Islet of Langerhans (tissue), 1 donor: ENCODE data around the gene MRPS34.
"Not testable (repeated sequence)": the region's sequence is repeated elsewhere in the genome, so short reads cannot be mapped to it uniquely, and the experiment has no call there.

Experiments
- FAIRE-seq: peaks from one replicate; lab custom pipeline; 2011; peaks lifted over from hg19 to GRCh38; lab: Jason Lieb, UNC

MRPS34 gene

DNA sequence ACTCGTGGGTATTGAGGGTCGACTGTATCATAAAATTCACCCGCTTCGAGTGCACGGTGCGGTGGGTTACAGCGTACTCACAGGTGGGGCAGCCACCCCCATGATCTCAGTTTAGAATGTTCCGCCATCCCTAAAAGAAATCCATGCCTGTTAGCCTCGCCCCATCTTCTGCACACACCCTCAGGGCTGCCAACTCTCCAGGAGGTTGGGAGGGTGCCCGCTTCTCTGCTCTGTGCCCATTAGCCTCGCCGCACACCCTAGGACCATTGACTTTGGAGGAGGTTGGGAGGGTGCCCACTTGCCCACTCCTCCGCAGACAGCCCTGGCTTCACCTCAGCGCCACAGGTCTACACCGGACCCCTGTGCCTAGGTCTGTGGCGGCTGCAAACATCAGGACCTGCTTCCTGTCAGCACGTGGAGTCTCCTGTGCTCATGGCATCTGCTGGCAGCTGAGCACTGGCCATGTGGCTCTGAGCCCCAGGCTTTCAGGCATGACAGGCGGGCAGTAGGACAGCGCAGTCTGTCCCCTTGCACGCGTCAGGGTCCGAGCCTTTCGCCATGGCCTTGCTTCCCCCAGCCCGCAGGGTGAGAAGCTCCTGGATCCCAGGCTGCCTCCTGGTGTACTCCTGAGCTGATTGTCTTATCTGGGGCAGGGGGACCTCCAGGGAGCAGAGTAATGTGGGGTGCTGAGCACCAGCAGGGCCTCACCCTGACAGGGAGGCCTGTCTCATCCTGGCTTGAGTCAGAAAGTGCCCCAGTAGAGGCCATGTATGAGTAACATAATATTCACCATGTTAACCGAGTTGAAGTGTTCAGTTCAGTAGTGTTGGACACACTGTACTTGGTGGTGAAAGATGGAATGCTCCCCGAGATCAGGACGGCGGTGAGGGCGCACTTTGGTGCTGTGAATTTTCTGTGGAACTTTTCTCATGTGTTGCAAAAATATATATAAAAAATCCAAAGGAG, 23.5 kb downstream of the MRPS34 start:
- FAIRE-seq, result no peak

DNA sequence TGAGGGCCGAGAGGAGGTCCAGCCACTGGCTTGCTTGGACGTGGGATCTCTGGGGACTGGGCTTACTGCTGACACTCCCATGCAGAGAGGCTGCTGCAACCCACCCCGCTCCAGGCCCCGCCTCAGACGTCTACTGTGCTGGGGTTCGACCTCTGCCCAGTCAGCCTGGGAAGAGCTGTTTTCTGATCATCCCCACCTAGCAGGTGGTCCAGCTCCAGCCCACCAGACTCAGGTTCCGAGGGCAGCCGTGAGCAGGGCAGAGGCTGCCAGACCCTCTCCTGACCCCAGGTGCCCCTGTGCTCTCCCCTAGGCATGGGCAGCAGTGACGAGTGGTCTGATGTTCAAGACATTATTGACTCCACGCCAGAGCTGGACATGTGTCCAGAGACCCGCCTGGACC, 25.0 kb downstream of the MRPS34 start:
- FAIRE-seq, result no peak

DNA sequence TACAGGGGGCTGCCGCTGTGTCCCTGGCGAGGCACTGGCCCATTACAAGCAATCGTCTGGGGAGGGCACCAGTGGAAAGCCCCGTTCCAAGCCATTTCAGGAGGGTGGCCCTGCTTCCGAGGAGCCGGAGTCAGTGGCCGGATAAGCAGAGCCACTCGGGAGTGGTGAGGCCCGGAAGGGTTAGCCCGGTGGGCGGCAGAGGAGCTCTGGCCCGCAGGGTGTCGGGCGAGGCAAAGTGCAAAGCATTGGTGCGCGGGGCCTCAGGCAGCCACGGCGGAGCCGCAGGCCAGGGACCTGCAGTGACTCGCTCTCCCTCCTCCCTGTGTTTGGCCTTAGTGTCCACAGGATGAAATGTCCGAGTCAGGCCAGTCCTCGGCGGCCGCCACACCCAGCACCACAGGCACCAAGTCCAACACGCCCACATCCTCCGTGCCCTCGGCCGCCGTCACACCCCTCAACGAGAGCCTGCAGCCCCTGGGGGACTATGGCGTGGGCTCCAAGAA, 26.2 kb downstream of the MRPS34 start:
- FAIRE-seq, result no peak

DNA sequence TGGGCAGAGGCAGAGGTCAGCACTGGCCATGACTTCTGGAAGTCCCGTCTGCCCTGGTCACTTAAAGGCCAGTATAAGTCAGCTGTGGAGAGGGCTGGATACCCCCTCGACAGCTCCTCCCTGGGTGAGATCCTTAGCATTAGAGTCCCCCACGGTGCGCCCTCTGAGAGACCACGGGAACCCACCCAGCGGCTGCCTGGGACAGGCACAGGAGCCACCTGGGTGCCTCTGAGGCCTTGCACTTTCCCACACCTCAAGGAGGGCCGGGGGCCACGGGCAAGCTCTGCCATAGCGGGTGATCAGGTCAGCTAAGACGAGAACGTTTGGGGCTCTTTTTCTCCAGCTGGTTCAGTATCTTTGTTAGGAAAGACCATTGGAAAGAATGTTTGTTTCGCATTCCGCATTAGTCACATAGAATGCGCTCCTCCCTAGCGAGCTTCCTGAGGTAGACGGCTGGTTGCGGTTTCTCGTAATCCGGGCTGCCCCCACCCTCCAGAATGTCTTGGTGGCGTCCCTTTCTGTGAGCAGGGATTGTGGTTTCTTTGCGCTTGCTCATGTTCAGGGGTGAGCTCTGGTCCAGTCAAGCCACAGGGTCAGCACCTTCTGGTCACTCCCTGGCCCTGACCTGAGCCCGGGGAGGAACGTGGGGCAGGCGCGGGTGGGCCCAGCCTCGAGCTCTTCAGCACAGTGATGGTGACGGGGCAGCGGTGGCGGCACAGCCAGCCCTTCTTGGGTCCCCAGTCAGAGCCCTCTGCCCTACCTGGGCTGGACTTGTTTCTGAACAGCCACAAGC, 26.8 kb downstream of the MRPS34 start:
- FAIRE-seq, result no peak

DNA sequence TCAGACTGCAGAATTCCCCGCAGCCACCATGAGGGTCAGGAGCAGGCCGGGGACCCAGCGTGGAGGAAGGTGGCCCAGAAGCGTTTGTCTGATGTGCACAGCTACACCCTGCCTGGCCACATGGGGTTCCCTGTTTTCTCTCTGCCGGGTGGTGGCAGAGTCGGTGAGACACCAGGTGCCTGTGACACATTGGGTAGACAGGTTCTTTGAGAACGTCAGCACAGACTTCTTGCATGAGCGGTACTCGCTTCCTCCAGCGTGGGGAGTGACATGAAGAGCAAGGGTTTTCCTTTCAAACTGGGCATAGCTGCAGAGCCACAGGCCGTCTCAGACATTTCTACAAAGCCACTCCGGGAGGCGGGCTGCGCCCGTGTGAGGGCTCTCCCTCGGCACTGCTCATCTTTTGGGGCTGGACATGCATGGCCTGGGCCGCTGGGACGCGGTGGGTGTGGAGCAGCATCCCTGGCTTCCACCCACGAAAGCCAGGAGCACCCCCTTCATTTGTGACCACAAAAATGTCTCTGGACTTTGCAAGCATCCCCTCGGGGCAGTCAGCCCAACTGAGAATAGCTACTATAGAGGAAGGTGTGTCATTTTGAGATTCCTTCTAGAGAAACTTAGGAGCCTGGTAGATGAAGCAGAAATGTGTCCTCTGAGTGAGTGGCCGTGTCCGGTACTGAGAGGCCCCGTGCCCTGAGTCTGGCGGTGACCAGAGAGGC, 27.6 kb downstream of the MRPS34 start:
- no peak for FAIRE-seq

DNA sequence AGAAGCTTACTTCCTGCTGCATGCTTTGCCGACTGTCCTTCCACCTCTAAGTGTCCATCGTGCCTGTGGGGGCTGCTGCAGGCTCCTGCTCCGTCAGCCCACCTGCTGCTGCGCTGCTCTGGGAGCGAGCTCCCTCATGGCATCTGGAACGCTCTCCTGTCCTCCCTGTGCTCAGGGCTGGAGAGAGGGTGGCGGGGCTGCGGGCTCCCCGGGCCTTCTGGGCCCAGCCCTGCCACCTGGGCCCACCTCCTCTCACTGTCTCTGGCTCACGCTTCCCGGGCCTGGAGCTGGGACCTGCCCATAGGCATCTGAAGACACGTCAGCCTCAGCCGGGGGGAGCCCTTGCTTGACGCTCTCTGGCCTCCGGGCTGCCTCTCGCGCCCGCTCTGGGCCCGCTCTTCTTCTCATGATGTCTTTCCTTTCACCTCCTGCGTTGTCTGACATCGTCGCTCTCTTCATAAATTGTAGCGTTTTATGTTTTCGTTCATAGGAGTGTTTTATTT, 28.5 kb downstream of the MRPS34 start:
- FAIRE-seq, result no peak

DNA sequence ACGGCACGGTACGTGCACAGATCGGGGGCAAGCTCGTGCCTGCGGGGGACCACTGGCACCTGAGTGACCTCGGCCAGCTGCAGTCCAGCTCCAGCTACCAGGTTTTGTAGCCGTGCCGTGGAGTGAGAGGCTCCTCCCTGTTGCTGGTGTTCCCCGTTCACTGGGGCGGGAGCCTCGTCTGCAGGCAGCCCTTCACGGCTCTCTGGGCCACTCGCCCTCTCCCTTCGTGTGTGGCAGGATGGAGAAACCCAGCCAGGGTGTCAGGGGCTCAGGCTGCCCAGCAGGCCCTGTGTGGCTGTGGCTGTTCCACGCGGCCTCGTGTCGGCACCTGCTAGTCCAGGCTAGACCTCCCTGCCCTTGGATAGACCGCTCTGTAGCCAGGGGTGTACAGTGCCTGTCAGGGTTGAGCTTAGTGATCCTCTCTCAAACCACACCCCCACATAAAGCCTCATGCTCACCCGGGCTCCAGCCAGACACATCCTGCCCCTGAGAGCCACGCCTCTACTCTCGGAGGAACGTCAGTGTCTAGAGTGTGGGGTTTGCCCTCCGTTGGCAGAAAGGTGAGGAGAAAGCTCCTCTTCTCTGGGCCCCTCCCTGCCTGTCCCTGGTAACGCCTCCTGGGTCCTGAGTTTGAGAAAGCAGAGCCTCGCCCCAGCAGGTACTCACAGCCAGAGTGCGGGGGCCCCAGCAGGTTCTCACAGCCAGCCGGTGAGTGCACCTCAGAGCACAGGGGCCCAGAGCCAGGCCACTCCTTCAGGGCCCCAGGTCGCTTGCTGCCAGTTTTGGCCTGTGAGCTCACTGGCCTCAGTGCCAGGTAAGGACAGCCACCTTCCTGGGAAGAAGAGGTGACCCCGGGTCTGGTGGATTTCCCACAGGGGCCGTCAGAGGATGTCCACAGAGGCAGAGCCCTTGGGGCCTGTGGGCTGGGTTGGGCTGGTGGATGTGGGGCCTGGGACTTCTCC, 29.3 kb downstream of the MRPS34 start:
- no peak for FAIRE-seq

DNA sequence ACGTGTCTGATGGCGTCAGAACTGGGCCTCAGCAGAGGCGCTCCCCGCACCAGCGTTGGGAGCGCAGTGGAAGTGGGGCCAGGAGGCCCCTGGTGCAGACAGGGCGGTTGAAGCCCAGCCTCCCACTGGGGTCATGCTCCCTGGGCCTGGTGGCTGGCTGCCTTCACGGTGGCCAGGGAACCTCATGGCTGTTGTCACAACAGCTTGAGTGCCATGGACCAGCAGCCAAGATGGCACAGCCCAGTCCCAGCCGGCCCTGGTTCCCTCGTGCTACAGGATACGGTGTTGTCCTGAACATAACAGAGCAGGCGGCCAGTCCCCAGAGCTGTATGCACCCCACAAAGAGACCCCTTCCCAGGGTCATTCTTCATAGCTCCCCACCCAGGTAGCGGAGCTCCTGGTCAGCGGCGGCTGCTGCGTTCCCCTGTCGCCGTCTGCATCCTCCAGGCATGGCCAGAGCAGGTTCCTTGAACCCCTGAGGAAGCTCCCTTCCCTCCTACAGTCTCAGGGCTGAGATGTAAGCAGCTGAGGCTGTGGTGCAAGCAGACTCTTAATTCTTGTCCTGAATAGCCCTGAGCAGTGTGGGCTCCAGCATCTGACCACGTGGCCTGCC, 31.3 kb downstream of the MRPS34 start:
- FAIRE-seq, result no peak

DNA sequence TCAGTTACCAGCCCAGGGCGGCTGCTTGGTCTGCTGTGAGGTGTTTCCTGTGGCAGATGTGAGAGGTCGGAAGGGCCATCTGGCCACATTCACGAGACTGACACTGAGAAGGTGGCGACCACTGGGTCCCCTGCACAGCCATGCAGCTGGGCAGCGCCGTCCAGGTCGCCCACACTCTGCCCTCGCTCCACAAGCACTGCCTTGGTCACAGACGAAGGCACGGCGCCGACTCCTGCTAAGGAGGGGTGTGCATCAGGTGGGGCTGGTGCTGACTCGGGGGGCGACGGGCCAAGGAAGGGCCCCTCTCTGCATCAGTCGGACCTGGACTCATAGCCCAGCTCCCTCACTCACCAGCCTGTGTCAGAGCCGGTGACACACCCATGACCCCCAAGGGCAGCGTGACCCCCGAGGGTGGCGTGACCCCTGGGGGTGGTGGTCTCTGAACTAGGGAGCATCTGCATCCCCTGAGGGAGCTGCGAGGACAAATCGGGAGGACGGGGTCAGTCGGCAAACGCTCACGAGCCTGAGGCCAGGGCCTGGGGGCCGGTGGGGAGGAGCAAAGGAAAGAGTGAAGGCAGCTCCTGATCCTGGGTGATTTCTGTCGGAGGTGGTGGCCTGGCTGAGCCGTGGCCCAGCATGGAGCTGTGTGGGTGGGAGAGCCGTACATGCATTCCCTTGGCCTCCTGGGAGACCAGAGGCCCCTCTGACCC, 32.0 kb downstream of the MRPS34 start:
- FAIRE-seq, result no peak

DNA sequence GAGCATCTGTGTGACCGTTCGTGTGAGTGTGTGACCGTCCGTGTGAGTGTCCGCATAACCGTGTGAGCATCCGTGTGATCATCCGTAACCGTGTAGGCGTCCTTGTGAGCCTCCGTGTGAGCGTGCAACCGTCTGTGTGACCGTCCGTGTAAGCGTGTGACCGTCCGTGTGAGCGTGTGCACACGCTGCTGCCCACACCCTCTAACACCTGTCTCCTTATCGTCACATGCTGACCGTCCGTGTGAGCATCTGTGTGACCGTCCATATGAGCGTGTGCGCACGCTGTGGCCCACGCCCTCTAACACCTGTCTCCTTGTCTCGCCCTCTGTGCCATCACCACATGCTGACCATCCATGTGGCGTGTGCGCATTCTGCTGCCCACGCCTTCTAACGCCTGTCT, 32.7 kb downstream of the MRPS34 start:
- no peak for FAIRE-seq

DNA sequence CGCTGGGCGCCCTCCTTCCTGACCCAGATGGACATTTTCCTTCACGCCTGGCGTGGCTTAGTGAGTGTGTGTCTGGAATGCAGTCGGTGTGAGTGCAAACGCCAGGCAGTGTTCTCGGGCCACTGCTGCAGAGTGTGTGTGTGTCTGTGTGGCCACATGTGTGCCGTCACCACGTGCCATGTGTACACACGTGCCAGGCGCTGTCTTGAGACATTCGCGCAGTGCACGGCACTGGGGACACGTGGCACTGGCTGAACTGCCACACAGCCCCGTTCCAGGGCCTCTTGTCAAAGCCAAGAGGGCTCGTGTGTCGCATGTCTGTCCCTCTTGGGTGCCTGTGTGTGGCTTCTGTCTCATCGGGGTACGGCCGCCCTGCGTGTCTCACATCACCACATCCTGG, 38.1 kb downstream of the MRPS34 start:
- no peak for FAIRE-seq

DNA sequence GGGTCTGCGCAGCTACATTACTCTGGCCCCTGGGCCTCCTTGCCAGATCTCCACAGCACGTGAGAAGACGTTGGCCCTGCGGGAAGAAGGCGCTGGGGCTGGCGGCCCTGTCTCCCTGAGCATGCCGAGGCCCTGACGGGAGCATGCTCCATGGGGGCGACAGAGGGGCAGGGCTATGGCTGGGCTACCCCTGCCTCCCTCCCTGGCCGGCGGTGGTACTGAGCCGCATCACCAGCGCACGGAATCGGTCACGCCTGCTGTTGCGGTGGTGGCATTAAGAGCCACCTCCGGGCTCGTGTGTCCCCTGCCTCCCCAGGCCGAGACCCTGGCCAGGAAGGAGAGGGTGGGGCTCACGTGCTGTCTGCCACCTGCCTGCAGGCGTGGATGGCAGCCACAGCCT, 38.8 kb downstream of the MRPS34 start:
- no peak for FAIRE-seq

DNA sequence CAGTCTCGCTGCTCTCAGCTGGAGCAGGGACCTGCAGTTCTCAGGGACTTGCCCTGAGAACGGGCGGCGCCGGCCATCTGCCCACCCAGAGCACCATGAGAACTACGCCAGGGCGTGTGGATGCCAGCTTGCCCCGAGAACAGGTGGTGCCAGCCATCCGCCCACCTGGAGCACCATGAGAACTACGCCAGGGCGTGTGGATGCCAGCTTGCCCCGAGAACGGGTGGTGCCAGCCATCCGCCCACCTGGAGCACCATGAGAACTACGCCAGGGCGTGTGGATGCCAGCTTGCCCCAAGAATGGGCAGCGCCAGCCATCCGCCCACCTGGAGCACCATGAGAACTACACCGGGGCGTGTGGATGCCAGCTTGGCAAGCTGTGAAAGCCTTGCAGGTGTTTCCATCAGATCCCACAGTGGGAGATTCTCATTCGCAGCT, 40.4 kb downstream of the MRPS34 start:
- not testable (repeated sequence) for FAIRE-seq

DNA sequence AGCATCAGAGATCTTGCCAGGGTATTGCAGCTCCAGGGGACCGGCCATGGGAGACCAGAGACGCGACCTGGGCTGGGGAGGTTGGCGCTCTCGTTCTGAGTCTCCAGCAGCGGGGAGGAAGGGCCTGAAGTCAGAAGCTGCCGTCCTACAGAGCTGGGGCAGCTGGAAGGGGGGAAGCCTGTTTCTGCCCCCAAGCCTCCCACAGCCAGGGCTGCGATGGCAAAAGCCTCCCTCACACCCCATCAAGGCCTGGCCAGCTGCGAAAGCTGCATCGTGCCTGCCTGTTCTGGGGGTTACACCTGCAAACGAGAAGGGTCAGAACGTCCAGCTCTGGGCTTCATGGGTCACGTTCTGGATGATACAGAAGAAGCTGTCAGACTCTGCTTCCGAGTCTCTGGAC, 40.9 kb downstream of the MRPS34 start:
- no peak for FAIRE-seq

DNA sequence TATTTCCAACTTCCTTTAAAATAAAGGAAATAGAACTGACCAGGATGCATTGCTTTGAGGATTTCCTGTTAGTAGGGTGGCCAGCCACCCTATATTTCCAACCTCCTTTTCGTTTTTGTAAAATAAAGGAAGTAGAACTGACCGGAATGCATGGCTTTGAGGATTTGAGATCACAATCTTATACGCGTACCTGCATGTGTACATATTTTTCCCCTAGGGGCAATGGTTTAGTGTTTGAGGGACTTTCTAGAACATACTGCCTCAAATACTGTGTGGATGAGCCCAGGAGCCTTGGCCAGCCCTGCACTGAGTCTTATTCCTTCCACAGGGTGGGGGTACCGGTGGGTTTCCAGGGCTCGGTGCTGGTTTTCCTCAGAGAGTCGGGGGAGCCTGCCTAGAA, 41.3 kb downstream of the MRPS34 start:
- FAIRE-seq, result no peak

DNA sequence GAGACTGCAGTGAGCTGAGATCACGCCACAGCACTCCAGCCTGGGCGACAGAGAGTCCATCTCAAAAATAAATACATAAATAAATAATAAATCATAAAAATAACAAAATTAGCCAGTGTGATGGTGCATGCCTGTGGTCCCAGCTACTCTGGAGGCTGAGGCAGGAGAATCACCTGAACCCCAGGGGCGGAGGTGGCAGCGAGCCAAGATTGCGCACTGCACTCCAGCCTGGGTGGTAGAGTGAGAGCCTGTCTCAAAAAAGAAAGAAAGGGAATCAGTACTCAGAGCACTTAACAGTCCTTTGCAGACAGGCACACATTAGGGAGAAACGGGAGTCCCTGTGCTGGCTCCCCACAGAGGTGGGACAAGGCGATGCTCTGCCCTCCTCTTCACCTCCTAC, 41.9 kb downstream of the MRPS34 start:
- no peak for FAIRE-seq

DNA sequence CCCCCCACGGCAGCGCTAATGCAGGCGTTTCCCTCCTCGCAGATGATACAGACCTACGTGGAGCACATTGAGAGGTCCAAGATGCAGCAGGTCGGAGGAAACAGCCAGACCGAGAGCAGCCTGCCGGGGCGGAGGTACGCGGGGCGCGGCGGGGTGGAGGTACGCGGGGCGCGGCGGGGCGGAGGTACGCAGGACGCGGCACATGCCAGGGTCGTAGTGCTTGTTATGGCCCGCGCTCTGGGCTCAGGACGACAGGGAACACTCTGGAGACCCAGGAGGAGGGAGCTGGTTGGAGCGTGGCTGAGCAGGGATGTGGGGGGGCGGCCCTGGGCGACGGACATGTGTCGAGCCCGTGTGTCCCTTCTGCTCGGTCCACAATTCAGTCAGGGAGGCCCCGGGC, 43.5 kb downstream of the MRPS34 start:
- no peak for FAIRE-seq

DNA sequence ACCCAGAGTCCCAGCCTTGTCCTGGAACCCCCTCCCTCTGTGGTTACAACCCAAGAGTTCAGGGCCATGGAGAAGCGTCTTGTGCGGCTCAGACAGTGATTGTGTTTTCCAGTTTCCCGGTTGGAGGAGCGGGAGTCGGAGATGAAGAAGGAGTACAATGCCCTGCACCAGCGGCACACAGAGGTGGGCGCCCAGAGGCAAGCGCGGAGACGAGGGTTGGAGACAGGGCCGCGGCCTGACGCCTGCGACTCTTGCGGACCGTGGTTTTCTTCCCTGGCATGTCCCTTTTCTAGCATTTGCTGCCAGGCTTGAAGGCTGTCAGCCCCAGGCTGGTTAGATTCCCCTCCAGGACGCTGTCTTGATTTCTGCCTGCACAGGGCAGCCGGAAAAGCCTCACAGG, 43.9 kb downstream of the MRPS34 start:
- no peak for FAIRE-seq

DNA sequence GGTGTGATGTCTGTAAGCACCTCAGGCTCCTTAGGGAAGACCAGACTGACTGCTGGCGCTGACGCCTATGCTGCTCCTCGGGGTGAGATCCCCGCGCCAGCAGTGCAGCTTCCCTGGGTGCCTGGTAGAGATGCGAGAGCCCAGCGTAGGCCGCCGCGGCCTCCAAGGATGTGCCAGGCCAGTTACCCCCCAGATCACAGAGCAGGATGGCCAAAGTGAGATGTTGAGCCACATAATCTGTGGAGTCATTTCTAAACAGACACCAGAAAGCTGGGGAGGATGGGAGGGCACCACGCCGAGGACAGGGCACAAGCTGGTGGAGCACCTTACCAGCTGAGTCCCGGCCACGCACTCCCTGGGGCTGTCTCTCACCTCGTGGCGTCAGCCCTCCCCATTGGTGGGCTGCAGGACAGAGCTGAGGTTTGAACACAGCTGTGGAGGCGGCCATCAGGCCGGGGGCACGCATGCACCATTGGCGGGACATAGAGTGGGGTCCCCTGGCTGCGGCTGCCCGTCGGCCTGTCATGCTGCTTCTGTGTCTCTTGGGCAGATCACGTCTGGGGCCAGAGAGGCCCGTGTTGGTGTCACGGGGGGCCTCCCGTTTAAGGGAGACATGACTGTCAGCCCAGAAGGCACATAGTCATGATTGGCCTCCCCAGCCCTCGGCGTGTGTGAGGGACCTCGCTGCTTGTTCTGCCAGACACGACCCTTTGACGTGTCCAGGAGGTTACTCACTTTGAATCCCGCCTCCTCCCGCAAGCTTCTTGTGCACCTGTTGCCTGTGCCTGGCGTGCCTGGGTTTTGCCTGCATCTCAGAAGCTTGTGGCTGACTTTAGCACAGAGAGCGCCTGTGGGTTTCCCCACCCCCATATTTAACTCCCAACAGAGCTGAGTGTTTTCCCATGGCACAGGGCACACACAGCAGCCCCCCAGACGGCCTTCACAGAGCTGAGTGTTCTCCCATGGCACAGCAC, 45.0 kb downstream of the MRPS34 start:
- no peak for FAIRE-seq
